Esophagus squamous epithelium (tissue), 4 donors: ENCODE measurements around the gene DTNA.
"Not testable (repeated sequence)": the region's sequence is repeated elsewhere in the genome, so short reads cannot be mapped to it uniquely, and the experiment has no call there.

Source experiments
- CTCF ChIP-seq, 6 experiments: fragments of 450-650 bp in 4 of 6; fragments of 200-600 bp in 2 of 6; sonication (generic) in 2 of 6; IDR thresholded peaks; one replicate each; pipeline ENCODE4 v1.5.1; 2016 to 2019; ENCODE audit warnings: antibody characterized with exemption in 6 of 6, mild to moderate bottlenecking in 4 of 6, moderate library complexity in 4 of 6
- POLR2A ChIP-seq, 4 donors: fragments of 450-650 bp; IDR thresholded peaks; one replicate each; pipeline ENCODE4 v1.6.1; 2017; ENCODE audit warnings: antibody characterized with exemption in 4 of 4, mild to moderate bottlenecking in 4 of 4, moderate library complexity in 3 of 4

- TF ChIP-seq CTCF, POLR2A (IDR thresholded peaks at IDR 0.05): not testable (repeated sequence)
These were observed 196.9 kb downstream of the DTNA start for GRCh38 chr18:34906985-34907384.
